ENCODE data around the gene ST6GALNAC2. TPM values are rescaled to one million over a fixed set of nuclear protein-coding genes. Genes with fewer than 3 reads are reported as not detected.

ST6GALNAC2 gene
- total and polyA plus RNA-seq, 5 donors from 2014 or later, result 0.08 to 0.39 (median 0.13) TPM; not detected in 2

DNA sequence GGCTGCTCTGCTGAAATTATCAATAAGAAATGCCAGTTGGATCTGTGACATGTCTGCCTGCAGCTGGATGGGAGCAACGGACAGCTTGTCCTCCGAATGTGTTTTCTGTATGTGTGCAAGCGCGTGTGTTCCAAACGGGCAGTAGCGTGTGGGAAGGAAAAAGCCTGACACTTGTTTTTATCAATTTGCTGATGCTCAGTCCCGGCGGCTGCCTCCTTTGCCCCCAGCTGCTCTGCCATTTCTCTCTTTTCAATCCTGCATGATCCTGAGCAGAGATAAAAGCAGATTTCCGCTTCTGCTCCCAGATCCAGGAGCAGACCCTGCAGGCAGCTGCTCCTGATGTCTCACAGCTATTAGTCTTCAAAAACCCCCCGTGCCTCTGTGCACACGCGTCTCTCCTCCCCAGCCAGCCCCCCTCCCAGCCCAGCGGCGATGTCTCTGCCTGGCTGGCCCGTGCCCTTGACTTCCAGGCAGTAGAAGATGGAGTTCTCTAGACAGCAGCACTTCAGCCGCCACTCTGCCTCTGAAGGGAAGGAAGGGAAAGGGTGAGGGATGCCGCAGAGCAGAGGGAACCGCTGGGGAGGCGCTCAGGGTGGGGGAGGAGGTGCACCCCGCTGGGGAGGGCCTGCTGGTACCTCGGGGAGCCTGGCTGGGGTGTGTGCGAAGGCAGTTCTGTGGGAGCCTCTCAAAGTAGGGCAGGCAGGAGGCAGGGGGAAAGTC lies 41.7 kb downstream of the ST6GALNAC2 start:
- DNase-seq (no peak), ATAC-seq (ENCODE audit: low read depth in 2 of 2) (no peak)
- Mint-ChIP-seq H3K4me3 (no peak overlapping the region), H3K27me3 (peaks cover 43% of the 10 kb centered on the region), H3K27ac (peak overlapping the region in 1 of 3 donors; percentile 38), H3K36me3 (no peaks in the 10 kb centered on the region), H3K9me3 (peaks cover 0 to 3% (median 0%) of the 10 kb centered on the region in 7 donors), H3K4me1 (peaks cover 0 to 3% (median 0%) of the 10 kb centered on the region in 4 donors)
- Histone ChIP-seq H3K4me1 (ENCODE audit: control insufficient read depth, insufficient read depth, low read length, poor library complexity, severe bottlenecking) (no peaks in the 10 kb centered on the region), H3K27me3 (ENCODE audit: control insufficient read depth, insufficient read depth, low read length) (peaks cover 3% of the 10 kb centered on the region), H3K9me3 (ENCODE audit: control insufficient read depth in 2 of 2, low read length in 2 of 2) (no peaks in the 10 kb centered on the region), H3K36me3 (ENCODE audit: control insufficient read depth, insufficient read depth, low read length) (no peaks in the 10 kb centered on the region), H3K4me3 (ENCODE audit: low read depth, low read length) (no peak overlapping the region), H3K27ac (ENCODE audit: insufficient read depth, low read length, poor library complexity, severe bottlenecking) (no peak overlapping the region)

DNA sequence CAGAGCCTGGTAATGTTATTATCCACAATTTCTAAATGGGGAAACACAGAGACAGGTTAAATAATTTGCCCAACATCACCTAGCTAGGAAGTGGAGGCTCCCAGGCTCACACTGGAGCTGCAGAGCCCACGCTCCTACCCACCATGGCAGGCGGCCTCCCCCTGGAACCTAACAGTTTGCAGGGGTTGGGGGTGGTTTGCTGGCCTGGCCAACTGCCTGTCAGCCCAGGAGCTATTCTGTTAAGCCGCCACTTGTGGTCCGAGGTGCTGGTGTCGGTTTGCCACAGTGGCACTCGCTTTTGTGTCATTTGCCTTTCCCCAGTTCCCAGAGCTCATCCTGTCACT lies 42.2 kb downstream of the ST6GALNAC2 start:
- DNase-seq, result no peak
- peaks cover 48% of the 10 kb centered on the region for H3K27me3 Mint-ChIP-seq
- no peak overlapping the region for H3K27ac Mint-ChIP-seq

DNA sequence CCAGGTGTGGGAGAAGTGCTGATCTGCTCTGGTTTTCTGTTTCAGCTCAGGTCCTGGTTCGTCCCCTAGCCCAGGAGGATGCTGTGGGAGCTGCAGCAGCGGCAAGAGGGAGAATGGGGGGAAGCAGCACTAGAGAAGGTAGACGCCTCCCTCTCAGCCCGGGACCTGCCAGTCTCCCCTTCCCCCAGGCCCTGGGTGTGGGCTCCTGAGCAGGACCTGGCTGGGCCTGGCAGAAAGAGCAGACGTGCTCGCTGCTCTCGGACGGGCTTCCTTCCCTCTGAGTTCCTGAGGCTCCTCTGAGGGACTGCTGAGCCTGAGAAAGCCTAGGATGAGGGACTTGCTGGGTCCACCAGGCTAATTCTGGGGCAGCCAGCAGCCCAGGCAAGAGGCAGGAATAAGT lies 42.7 kb downstream of the ST6GALNAC2 start:
- no peaks in the 10 kb centered on the region for H3K36me3 Mint-ChIP-seq
- Histone ChIP-seq H3K36me3 (ENCODE audit: control insufficient read depth, insufficient read depth, low read length) (no peaks in the 10 kb centered on the region), H3K4me3 (ENCODE audit: low read depth, low read length) (no peak overlapping the region), H3K9me3 (ENCODE audit: control insufficient read depth in 2 of 2, low read length in 2 of 2) (no peaks in the 10 kb centered on the region), H3K27me3 (ENCODE audit: control insufficient read depth, insufficient read depth, low read length) (peaks cover 3% of the 10 kb centered on the region), H3K4me1 (ENCODE audit: control insufficient read depth, insufficient read depth, low read length, poor library complexity, severe bottlenecking) (no peaks in the 10 kb centered on the region), H3K27ac (ENCODE audit: insufficient read depth, low read length, poor library complexity, severe bottlenecking) (no peak overlapping the region)
- H3K4me3 Mint-ChIP-seq, result no peak overlapping the region
- H3K27ac Mint-ChIP-seq, result no peak overlapping the region
- ATAC-seq (ENCODE audit: low read depth in 2 of 2) (no peak), DNase-seq (no peak)
- peaks cover 48% of the 10 kb centered on the region for H3K27me3 Mint-ChIP-seq
- peaks cover 0 to 3% (median 0%) of the 10 kb centered on the region in 4 donors for H3K4me1 Mint-ChIP-seq
- peaks cover 0 to 3% (median 0%) of the 10 kb centered on the region in 7 donors for H3K9me3 Mint-ChIP-seq

More for the DNA sequence above, 42.2 kb downstream of the ST6GALNAC2 start:
- Histone ChIP-seq H3K4me3 (ENCODE audit: low read depth, low read length) (no peak overlapping the region), H3K4me1 (ENCODE audit: control insufficient read depth, insufficient read depth, low read length, poor library complexity, severe bottlenecking) (no peaks in the 10 kb centered on the region), H3K36me3 (ENCODE audit: control insufficient read depth, insufficient read depth, low read length) (no peaks in the 10 kb centered on the region), H3K9me3 (ENCODE audit: control insufficient read depth in 2 of 2, low read length in 2 of 2) (no peaks in the 10 kb centered on the region), H3K27me3 (ENCODE audit: control insufficient read depth, insufficient read depth, low read length) (peaks cover 3% of the 10 kb centered on the region), H3K27ac (ENCODE audit: insufficient read depth, low read length, poor library complexity, severe bottlenecking) (no peak overlapping the region)
- peaks cover 0 to 3% (median 0%) of the 10 kb centered on the region in 4 donors for H3K4me1 Mint-ChIP-seq
- H3K36me3 Mint-ChIP-seq, result no peaks in the 10 kb centered on the region
- ATAC-seq (ENCODE audit: low read depth in 2 of 2), result no peak
- H3K9me3 Mint-ChIP-seq, result peaks cover 0 to 3% (median 0%) of the 10 kb centered on the region in 7 donors
- H3K4me3 Mint-ChIP-seq, result no peak overlapping the region

DNA sequence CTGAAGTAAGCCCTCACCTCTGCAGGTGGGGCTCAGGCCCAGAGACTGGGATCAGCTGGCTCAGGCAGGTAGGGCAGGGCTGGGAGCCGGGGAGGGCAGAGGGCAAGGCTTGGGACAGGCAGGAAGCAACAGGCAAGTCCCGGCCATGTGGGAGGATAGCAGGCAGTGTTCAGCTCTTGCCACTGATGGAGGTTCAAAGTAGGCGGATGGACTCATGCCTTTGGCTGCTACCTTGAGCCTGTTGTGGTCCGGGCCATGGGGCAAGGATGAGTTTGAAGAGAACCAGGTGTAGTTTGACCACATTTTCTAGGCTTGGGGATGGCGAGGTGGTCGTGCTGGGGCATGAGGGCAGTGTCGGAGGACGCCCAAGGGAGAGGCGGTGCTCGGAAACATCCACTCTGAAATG lies 43.1 kb downstream of the ST6GALNAC2 start:
- no peaks in the 10 kb centered on the region for H3K4me1 ChIP-seq (ENCODE audit: control insufficient read depth, insufficient read depth, low read length, poor library complexity, severe bottlenecking)
- Mint-ChIP-seq H3K4me3 (no peak overlapping the region), H3K27me3 (peaks cover 48% of the 10 kb centered on the region), H3K36me3 (no peaks in the 10 kb centered on the region), H3K9me3 (peaks cover 0 to 3% (median 0%) of the 10 kb centered on the region in 7 donors), H3K4me1 (peaks cover 0 to 3% (median 0%) of the 10 kb centered on the region in 4 donors), H3K27ac (peak overlapping the region in 1 of 3 donors; percentile 80)
- H3K9me3 ChIP-seq (ENCODE audit: control insufficient read depth in 2 of 2, low read length in 2 of 2), result no peaks in the 10 kb centered on the region
- H3K27ac ChIP-seq (ENCODE audit: insufficient read depth, low read length, poor library complexity, severe bottlenecking), result no peak overlapping the region
- ATAC-seq (ENCODE audit: low read depth in 2 of 2) (no peak), DNase-seq (no peak)
- H3K36me3 ChIP-seq (ENCODE audit: control insufficient read depth, insufficient read depth, low read length), result no peaks in the 10 kb centered on the region
- H3K27me3 ChIP-seq (ENCODE audit: control insufficient read depth, insufficient read depth, low read length), result peaks cover 3% of the 10 kb centered on the region
- H3K4me3 ChIP-seq (ENCODE audit: low read depth, low read length), result no peak overlapping the region

- Histone ChIP-seq H3K27me3 (ENCODE audit: control insufficient read depth, insufficient read depth, low read length) (peaks cover 3% of the 10 kb centered on the region), H3K4me1 (ENCODE audit: control insufficient read depth, insufficient read depth, low read length, poor library complexity, severe bottlenecking) (no peaks in the 10 kb centered on the region), H3K36me3 (ENCODE audit: control insufficient read depth, insufficient read depth, low read length) (no peaks in the 10 kb centered on the region), H3K9me3 (ENCODE audit: control insufficient read depth in 2 of 2, low read length in 2 of 2) (no peaks in the 10 kb centered on the region), H3K4me3 (ENCODE audit: low read depth, low read length) (no peak overlapping the region), H3K27ac (ENCODE audit: insufficient read depth, low read length, poor library complexity, severe bottlenecking) (no peak overlapping the region)
- no peak overlapping the region for H3K4me3 Mint-ChIP-seq
- H3K36me3 Mint-ChIP-seq, result no peaks in the 10 kb centered on the region
- H3K4me1 Mint-ChIP-seq, result peaks cover 0 to 3% (median 0%) of the 10 kb centered on the region in 4 donors
- DNase-seq (no peak), ATAC-seq (ENCODE audit: low read depth in 2 of 2) (no peak)
- H3K27ac Mint-ChIP-seq, result no peak overlapping the region
- peaks cover 0 to 3% (median 0%) of the 10 kb centered on the region in 7 donors for H3K9me3 Mint-ChIP-seq
- peaks cover 49% of the 10 kb centered on the region for H3K27me3 Mint-ChIP-seq
These were observed 43.8 kb downstream of the ST6GALNAC2 start for GRCh38 chr17:76541739-76542454.

GRCh38 chr17:76540381-76541300 lies 45.0 kb downstream of the ST6GALNAC2 start:
- H3K27ac Mint-ChIP-seq, result no peak overlapping the region
- no peak overlapping the region for H3K4me3 Mint-ChIP-seq

GRCh38 chr17:76539631-76540271 lies 45.9 kb downstream of the ST6GALNAC2 start, which contains the start of gene PRCD:
TSS of gene PRCD (plus strand) at chr17:76540044. CDS start at chr17:76540142, 98 bp downstream.
- H3K27ac ChIP-seq (ENCODE audit: insufficient read depth, low read length, poor library complexity, severe bottlenecking), result no peak within 1 kb of the TSS
- DNase-seq (no peak), ATAC-seq (ENCODE audit: low read depth in 2 of 2) (no peak)
- H3K4me3 Mint-ChIP-seq, result peak within 1 kb of the TSS in 3 of 4 donors; percentile 33 to 65 (median 58)
- H3K9me3 Mint-ChIP-seq, result peaks cover 0 to 3% (median 0%) of the 10 kb centered on the region in 7 donors
- H3K36me3 Mint-ChIP-seq, result no peaks in the 10 kb centered on the region
- H3K27me3 ChIP-seq (ENCODE audit: control insufficient read depth, insufficient read depth, low read length), result peaks cover 8% of the 10 kb centered on the region
- H3K4me1 ChIP-seq (ENCODE audit: control insufficient read depth, insufficient read depth, low read length, poor library complexity, severe bottlenecking), result no peaks in the 10 kb centered on the region
- H3K4me3 ChIP-seq (ENCODE audit: low read depth, low read length), result no peak within 1 kb of the TSS
- H3K27me3 Mint-ChIP-seq, result peaks cover 66% of the 10 kb centered on the region
- peaks cover 0 to 3% (median 0%) of the 10 kb centered on the region in 4 donors for H3K4me1 Mint-ChIP-seq
- H3K36me3 ChIP-seq (ENCODE audit: control insufficient read depth, insufficient read depth, low read length), result no peaks in the 10 kb centered on the region
- H3K9me3 ChIP-seq (ENCODE audit: control insufficient read depth in 2 of 2, low read length in 2 of 2), result no peaks in the 10 kb centered on the region
- H3K27ac Mint-ChIP-seq, result peak within 1 kb of the TSS in 1 of 3 donors; percentile 50

More at GRCh38 chr17:76540381-76541300, 45.0 kb downstream of the ST6GALNAC2 start:
- peak in 1 of 3 donors; percentile 34 for DNase-seq
- peaks cover 8% of the 10 kb centered on the region for H3K27me3 ChIP-seq (ENCODE audit: control insufficient read depth, insufficient read depth, low read length)
- H3K9me3 ChIP-seq (ENCODE audit: control insufficient read depth in 2 of 2, low read length in 2 of 2), result no peaks in the 10 kb centered on the region
- Mint-ChIP-seq H3K36me3 (no peaks in the 10 kb centered on the region), H3K9me3 (peaks cover 0 to 3% (median 0%) of the 10 kb centered on the region in 7 donors), H3K4me1 (peaks cover 0 to 3% (median 0%) of the 10 kb centered on the region in 4 donors), H3K27me3 (peaks cover 61% of the 10 kb centered on the region)
- peak in 1 of 2 donors; percentile 41 for ATAC-seq (ENCODE audit: low read depth in 2 of 2)
- H3K4me3 ChIP-seq (ENCODE audit: low read depth, low read length), result no peak overlapping the region
- no peaks in the 10 kb centered on the region for H3K4me1 ChIP-seq (ENCODE audit: control insufficient read depth, insufficient read depth, low read length, poor library complexity, severe bottlenecking)
- H3K27ac ChIP-seq (ENCODE audit: insufficient read depth, low read length, poor library complexity, severe bottlenecking), result no peak overlapping the region
- H3K36me3 ChIP-seq (ENCODE audit: control insufficient read depth, insufficient read depth, low read length), result no peaks in the 10 kb centered on the region
